ENCODE measurements around the gene LHPP.

LHPP gene

DNA sequence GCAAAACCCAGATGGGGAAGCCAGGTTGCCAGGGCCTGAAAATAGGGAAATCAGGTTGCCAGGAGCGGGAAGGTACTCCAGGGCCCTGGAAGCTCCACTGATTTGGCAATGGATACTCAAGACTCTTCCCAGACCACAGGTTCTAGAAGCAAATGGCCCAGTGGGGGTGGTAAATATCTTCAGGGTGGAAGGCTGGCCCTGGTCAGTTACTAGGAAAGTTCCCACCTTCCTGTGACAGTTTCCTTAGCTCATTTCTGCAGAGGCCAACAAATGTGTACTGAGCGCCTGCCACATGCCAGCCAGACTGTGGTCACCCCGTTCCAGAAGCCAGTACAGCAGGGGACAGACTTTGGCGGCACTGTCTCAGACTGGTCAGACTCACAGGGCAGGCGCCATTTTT, 168.9 kb downstream of the LHPP start:
- no peak for DNase-seq

DNA sequence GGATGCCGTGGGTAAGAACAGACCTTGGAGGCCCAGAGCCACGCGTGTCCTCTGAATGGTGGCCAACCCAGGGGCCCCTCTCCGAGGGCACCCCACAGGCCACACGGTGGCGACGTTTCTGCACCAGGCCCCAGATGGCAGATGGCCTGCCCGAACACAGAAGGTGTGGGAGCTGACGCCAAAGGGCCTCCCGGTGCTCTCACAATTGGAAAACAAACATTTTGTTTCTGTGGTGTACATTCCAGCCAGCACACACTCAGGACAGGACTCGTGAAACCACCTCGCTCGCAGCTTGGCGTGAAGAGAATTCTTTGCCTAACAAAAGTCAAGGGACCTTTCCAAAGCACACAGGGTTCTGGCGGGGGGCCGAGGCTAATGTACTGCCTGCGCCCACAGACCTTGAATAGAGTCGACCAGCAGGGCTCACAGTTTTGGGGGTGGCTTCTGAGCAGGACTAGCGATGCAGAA, 170.5 kb downstream of the LHPP start:
- DNase-seq, result peak; percentile 66

DNA sequence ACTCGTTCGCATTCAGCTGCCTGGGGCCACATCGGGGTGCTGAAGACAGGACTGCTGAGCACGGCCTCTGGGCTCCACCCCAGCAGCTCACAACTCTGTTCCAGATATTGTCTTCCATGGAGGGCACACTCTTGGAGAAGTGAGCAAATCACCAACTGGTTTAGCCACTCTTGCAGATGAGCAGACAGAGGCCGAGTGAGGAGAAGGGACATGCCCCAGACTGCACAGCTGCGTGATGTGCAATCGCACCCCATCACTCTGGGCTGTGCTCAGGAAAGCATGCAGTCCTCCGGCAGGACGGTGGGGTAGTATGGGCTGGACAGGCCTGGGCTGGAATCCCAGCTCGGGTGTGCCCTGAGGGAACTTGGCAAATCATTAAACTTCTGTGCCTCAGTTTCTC, 170.9 kb downstream of the LHPP start:
- DNase-seq, result no peak

DNA sequence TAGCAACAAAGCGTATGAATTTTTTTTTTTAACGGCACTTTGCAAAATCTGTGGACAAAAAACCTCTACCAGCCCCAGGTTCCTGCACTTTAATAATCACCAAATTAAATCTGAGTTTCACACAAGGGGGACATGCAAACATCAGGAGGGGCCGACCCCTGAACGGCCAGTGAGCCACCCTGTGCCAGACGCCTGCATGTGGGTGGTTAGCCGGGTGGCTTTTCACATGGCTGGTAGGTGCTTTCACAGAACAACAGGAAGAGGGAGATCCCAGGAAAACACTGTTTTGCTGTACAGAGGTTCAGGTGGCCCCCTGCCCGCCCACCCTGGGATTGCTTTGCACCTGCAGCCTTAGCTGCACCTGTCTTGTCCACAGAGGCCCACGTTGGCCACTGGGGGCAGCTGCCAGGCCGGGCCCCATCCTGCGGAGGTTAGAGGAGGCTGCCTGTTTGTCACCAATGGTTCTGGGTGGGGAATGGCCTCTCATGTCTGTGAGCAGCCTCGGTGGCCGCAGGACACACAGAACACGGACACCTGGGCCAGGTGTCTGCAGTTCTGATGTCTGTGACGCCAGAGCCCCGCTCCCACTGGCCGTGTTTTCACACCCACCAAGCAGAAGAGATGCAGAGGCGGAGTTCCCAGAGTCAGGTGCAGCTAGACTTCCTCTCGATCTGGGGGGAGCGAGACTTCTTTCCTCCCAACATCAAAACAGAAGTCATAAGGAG, 174.8 kb downstream of the LHPP start:
- no peak for DNase-seq

DNA sequence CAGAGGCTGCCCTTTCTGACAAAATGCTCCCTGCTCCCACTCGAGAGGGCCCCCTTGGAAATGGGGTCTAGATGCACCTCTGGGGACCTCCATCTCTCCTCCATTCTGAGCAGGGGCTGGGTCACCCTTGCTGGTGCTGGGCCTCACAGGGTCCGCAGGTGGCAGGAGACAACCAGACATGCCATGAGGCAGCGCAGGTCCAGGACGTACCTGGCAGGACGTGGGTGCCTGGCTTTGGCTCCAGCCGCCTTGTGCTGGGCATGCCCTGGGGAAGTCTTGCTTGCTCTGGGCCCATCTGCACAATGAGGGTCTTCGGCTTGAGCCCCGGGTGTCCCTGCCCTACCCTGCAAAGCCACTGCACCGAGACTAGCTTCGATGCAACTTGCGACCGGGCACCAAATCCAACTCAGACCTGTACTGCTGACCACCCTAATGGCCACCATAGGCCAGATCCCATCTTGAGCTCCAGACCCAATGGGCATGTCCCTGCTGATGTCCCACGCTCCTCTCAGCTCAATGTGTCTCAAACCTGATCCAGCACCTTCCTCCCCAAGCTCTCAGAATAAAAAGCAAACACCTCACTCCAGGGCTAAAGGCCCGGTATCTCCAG, 175.6 kb downstream of the LHPP start:
- DNase-seq, result no peak

DNA sequence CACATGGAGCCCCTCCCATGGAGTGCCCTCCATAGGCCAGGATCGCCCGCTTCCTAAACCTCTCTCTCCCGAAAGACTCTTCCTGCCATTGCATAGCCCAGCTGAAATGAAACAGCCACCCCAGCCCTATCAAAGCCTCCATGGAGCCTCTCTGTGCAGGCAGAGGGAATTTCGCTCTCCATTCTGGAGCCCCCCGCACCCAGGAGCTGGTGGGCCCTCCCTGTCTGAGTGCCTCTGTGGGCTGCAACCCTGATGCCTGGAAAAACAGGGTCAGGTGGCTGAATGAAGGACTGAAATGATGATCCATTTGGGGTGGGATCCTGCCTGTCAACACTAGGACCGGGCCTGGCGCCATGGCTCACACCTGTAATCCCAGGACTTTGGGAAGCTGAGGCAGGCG, 176.1 kb downstream of the LHPP start:
- DNase-seq, result no peak

DNA sequence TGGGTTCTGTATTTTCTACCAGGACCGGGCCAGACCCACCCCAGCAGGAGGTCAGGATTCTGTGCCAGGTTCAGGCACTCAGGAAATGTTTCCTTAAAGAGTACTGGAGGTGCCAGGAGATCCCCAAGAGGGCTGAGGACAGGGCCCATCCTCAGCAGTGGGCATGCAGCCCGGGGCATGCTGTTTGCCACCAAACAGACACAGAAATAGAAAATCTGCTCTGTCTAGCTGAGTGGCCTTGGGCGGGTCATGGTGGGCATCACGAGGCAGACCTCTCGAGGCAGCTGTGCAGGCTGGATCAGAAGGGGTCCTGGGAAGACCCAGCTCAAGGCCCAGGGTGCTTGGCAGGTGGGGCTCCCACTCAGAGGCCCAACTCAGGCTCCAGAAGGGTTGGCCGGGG, 177.6 kb downstream of the LHPP start:
- DNase-seq, result no peak

DNA sequence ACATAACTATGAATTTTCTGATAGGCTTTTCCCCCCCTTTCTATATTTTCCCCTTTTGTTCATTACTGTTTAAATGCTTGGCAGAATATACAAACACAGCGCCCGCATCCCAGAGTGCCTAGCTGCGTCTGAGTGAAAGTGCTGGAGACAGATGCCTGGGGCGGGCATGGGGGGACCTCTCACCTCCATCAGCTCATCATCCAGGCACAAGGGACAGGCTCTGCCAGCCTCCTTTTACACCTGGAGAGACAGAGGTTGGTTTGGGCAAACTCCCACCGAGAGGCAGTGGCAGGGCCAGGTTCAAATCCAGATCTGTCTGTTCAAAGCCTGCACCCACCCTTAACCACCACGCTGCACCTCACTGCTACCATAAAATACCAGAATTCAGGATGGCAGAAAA, 178.0 kb downstream of the LHPP start:
- DNase-seq, result no peak

DNA sequence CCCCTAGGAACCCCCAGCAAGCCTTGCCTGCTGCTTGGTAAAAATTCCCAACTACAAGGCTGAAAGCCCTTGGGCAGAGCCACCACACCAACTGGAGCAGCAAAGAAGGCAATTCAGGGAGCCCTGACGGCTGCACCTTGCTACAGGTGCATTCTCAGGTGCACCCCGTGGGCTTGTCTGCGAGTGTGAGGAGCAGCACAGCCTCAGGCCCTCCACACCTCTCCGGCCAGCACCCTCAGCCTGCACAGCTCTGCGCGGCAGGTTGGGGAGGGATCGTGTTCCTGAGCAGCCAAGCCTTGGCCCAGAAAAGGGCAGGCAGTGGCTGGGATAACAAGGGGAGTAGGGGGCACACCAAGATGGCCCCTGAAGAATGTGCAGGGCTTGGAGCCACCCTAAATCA, 178.4 kb downstream of the LHPP start:
- no peak for DNase-seq

DNA sequence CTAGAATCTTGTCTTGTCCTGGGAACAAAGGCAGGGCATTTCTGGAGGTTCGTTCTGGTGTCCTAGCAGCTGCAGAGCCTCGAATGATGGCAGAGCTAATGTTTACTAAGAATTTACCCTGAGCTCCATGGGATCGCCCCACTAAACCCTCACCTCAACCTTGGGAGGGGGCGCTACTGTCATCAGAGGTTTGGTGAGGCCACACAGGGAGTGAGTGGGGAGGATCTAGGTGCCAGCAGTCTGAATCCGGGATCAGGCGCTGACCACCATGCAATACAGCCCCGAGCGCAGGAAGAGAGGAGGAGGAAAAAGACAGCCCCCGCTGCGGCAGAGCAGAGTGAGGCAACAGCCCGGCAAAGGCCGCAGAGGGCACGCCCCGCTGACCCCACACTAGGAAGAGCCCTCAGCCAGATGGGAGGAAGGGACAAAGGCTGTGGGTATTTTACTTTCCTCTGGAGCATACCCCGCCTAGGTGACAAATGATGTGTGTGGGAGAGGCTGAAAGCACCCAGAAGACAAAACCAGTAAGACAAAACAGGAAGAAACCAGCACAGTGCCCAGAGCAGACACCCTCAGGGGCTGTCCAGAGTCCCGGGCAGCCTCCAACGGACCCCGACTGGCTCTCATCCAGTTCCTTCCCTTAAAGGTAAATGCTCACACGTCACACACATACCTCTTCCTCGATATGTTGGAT, 179.1 kb downstream of the LHPP start:
- no peak for DNase-seq

DNA sequence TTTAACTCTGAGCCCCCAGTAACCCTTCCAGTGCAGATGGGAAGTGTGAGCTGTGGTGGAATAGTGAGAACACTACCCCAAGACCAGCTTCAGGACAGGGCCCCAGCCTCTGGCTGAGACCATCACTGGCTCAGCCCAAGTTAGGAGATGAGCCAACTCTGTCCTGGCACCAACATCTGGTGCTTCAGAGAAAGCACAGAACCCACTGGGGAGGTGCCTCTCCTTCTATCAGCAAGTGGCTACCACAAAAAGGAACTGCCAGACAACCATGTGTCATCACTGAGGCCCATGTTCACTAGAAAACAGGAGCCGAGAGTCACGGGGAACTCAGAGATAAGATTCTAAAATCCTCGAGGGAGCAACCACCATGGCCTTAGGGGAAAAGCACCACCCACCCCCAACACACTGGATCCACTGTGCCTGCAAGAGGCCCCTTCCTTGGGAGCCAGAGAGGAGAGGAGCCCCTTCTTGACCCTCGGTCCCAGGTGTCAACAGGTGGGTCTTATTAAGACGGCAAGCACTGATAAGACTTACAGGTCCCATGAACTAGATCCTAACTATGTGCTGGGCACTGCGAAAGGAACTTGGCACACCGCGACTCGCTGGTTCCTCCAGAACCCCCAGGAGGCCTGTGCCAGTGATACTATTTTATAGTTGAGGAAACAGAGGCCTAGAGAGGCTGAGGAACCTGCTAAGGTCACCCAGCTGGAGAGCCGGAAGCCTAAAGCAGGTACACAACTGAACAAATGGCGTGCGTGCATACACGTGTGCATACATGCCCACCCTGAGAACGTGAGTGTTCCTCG, 179.9 kb downstream of the LHPP start:
- peak; percentile 26 for DNase-seq

DNA sequence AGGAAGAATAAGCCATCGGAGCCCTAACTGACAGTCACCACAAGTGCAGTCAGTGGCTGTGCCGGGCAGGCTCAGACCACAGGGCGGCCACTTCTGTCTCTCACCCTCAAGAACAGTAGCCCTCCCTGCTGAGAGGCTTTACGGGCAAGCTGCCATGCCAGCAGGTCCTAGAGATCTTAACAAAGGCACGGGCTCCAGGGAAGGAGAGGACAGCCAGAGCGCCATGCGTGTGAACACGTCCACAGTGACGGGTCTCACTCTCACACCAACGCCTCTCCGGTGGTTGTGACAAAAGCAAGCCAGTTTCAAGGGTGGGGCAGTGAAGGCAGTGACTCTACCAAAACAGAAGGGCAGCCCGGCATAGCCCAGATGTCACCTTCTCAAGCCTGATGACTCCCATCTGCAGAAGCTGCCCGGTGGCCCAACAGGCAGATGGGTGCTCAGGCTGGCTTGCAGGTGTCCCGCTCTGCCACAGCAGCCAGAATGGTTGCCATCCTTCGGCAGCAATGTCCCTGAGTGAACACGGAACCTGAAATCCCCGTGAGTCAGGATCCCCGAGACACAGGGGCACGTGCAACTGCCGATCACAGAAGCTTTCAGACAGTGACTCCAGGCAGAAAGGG, 180.6 kb downstream of the LHPP start:
- DNase-seq, result peak; percentile 69

DNA sequence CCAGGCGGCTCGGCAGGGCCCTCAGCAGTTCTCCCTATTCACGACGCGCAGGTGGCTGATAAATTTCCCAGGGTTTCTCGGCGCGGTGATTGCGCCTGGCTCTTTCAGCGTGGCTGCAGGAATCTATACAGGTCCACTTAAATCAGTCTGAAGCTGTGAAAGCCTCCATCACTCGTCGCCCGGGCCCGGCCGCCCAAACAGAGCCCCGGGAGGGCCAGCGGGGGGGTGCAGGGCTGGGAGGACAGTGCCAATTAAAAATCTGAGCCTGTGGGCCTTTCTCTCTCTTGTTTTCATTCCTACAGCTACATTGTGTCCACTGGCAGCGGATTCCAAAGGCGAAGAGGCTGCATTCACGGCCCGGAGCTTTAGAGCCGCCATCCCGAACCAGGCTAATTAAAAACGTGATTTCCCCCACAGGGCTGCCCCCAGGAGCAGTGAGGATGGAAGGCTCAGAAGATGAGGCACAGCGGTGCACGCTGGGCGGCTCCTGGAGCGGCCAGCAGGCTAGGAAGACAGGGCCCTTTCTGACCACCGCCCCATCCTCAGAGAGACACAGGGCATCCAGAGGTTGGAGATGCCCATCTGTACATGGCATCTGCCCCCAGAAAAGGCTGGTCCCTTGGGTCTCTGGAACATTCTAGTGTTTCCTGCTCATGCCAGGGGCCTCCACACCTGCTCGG, 181.8 kb downstream of the LHPP start:
- peak; percentile 61 for DNase-seq

DNA sequence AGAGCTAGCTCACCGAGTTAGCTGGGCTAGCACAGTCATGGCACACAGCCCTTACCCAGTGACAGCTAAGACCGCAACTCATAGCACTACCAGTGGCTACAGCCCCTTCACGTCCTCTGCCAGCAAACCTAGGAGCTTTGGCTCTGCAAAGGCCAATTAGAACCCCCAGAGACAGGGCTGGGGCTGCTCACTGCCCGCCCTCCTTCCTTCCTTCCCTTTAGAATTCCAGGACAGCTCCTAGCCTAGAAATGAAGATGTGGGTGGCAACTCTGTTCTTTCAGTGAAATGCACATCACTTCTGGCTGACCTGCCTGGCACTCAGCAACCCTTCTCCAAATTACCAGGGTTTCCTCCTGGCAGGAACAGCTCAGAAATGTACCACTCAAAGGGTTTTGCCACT, 182.6 kb downstream of the LHPP start:
- DNase-seq, result no peak

DNA sequence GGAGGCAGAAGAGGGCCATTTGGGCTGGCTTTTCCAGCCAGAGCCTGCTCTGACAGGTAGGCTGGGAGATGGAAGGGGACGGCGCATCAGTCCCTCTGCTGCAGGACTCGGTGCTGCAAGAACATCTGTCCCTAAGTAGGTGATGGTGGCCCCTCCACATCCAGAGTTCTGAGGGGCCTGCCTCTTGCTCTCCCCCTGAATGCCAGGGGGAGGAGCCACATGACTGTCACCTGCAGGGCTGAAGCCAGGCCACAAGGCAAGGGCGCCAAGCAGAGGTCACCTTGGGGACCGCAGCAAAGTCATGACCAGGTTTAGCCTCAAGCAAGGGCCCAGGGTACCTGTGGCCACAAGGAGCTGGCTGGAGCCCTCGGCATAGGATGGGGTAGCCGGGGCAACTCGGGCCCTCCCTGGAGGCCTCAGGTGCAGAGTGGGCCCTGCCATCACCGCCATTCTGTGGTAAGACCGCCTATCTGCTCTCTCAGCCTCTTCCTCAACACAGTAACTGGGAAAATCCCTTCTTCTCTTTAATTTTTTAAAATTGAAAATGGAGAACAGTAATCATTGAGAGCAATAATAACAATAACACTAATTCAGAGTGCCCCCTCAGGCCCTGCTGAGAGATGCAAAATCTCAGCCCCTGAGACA, 183.3 kb downstream of the LHPP start:
- DNase-seq, result no peak

DNA sequence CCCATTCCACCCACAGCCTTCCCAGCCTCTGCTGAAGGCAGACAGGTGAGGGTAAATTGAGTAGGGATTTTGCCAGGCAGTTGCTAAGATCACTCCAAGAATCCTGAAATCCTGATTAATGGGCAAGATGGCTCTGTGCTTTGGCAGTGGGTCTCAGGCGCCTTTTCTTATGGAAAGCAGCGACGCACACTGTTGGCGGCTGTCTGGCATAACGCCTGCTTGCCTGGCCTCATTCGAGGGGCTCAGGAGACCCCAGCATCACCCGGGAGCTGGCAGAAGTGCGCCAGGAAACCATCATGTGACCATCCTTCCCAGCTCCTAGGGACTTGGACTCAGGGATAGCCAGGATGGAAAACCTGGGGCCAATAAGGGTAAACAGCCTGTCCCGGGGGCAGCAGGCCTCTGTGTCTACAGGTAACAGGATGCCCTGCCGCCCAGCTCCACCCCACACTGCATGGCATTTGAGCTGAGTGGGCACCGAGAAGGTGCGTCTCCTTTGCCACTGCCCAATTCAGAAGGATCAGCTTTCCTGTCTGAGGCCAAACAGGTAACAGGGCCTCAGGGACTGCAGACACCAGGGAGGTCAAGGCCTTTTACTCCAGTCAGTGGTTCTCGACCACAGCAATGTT, 184.0 kb downstream of the LHPP start:
- DNase-seq, result no peak

DNA sequence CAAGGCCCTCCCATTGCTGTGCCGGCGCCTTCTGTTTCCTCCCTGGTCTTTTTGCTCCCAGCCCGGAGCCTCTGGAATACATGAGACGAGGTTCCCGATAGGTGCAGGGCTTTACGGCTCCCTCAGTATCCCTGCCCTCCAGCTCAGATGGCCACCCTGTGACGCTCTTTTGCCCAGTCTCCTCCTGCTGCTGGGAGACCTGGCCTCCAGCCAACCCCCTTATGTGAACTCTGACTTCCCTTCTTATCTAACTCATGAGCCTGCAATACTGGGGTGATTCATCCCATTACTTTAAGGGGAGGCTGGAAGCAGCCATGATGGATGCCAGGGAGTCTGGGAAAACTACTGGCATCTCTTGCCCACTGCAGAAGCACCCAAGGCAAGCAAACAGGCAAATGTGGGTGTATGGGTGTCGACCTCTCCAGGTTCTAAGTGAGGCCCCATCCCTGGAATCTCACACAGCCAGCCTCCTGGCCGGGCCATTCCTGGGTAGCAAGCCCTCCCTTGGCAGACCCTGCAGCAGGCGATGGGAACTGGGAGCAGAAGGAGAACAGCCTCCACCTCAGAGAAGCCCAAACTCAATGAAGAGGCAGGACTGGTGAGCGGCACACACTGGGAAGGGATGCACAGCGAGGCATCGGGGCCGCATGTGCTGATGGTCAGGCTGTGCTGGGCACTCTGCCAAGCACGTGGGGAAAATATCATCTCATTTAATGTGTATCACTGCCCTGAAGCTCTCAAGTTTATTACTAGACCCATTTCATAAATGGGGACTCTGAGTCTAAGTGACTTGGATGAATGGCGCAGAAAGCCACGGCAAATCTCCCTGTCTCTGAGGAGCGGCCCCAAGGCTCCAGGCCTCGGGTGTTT, 185.1 kb downstream of the LHPP start:
- DNase-seq, result no peak

DNA sequence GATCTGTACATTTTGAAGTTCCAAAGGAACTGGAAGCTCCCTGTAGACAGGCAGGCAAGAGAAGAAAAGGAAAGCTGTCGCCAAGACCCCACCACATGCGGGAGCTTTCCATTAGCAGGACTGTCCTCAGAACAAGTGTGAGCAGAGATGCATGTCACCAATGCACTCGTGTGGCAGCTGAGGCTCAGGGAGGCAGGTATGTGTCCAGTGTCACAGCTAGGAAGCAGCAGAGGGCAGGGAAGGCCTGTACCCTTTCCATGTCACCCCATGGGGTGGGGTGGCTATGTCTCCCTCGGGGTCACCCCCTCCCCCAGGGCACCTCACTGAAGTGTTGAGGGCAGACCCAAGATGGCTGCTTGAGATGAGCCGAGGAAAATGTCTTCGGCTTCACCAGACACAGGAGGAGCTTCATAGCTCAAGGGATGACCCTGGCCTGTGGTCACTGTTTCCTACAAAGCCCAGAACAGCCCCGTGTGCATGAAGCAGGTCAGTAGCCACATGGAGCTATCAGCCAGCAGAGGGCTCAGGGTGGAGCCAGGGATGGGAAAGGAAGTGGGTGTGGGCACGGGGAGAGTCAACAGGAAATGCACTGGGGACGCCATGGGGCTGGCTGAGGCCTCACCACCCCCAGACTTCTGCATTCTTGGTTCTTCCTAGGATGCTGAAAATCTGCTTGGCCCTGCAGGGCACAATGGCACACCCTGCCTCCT, 186.0 kb downstream of the LHPP start:
- no peak for DNase-seq

DNA sequence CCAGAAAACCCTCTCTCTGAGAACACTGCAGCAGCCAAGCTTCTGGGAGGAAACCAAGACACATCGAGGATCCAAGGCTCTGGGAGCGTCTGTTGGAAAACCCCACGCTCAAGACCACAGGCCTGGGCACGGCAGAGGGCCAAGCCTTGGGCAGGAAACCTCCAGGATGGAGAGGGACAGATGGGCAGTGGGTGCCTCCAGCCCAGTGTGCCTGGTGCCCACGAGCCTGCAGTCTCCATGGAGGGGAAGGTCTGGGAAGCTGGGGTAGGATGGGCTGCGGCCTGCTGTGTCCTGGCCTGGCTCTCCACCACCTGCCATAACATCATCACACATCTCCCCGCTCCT, 186.5 kb downstream of the LHPP start:
- DNase-seq, result no peak

DNA sequence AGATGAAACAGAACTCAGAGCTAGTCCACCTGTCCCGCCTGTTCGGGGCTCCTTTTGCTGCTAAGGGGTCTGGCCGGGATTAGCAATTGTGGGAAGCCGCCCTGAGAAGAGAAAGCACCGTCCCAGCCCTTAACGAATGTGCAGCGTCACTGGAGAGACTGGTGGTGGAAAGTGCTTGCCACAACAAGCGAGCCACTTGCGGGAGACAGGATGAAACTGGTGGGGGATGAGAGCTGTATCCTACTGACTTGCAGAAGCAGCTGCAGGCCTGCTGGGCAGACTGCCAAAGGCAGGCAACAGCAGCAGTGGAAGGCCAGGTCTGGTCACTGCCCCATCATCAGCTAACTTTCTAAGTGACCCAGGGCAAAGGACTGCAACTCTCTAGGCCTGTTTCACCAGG, 187.1 kb downstream of the LHPP start:
- DNase-seq, result peak; percentile 77

All from NCI-H1092 treated with DMSO at 0.1 percent for 48 hours (cell line).